Measurements from ENCODE around the gene LHFPL5. TPM values are rescaled to one million over a fixed set of nuclear protein-coding genes. Genes with fewer than 3 reads are reported as not detected.

LHFPL5 gene
- total and polyA plus RNA-seq, 2 of the 13 experiments (the other 11 are each of a cell fraction or from before 2014, with no cell fraction given): 0.03 TPM; not detected in 1

DNA sequence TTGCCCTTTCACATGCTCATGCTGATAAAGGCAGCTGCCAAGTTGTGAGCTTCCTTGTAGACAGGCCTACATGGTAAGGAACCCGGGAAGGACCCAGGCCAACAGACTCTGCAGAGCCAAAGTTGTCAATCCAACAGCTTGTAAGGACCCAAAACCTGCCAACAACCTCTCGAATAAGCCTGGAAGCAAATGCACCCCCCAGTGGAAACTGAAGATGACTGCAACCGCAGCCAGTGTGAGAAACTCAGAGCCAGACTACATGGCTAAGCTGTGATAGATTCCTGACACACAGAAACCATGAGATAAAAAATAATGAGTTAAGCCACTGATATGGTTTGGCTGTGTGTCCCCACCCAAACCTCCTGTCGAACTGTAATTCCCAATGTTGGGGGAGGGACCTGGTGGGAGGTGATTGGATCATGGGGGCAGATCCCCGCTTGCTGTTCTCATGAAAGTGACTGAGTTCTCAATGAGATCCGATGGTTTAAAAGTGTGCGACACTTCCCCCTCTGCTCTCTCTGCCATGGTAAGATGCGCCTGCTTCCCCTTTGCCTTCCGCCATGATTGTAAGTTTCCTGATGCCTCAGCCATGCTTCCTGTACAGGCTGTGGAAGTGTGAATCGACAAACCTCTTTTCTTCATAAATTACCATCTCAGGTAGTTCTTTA lies 47.6 kb upstream of the LHFPL5 start:
- 35% methylated on average over 10 of the region's 10 CpGs for WGBS (ENCODE audit: low lambda C conversion rate)
- POLR2A ChIA-PET: no interaction called here
- TF ChIP-seq, protein P1, sequence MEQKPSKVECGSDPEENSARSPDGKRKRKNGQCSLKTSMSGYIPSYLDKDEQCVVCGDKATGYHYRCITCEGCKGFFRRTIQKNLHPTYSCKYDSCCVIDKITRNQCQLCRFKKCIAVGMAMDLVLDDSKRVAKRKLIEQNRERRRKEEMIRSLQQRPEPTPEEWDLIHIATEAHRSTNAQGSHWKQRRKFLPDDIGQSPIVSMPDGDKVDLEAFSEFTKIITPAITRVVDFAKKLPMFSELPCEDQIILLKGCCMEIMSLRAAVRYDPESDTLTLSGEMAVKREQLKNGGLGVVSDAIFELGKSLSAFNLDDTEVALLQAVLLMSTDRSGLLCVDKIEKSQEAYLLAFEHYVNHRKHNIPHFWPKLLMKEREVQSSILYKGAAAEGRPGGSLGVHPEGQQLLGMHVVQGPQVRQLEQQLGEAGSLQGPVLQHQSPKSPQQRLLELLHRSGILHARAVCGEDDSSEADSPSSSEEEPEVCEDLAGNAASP (CRISPR knock-in tag; IDR thresholded peaks at IDR 0.05; ENCODE audit: borderline replicate concordance): 0 out of 2 replicates have a peak, but pooled peaks have one; percentile 18
- TF ChIP-seq AHR (CRISPR knock-in tag; IDR thresholded peaks at IDR 0.05): 0 out of 2 replicates have a peak, but pooled peaks have one; percentile 20
- TF ChIP-seq, protein P2, sequence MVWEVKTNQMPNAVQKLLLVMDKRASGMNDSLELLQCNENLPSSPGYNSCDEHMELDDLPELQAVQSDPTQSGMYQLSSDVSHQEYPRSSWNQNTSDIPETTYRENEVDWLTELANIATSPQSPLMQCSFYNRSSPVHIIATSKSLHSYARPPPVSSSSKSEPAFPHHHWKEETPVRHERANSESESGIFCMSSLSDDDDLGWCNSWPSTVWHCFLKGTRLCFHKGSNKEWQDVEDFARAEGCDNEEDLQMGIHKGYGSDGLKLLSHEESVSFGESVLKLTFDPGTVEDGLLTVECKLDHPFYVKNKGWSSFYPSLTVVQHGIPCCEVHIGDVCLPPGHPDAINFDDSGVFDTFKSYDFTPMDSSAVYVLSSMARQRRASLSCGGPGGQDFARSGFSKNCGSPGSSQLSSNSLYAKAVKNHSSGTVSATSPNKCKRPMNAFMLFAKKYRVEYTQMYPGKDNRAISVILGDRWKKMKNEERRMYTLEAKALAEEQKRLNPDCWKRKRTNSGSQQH (CRISPR knock-in tag; IDR thresholded peaks at IDR 0.05; ENCODE audit: low read depth): no peak
- TF ChIP-seq TEAD3 (CRISPR knock-in tag; optimal IDR thresholded peaks at IDR 0.05; ENCODE audit: borderline replicate concordance): peak; percentile 61
- 0 out of 2 replicates have a peak, but pooled peaks have one; percentile 24 for TF ChIP-seq FOXK1 (CRISPR knock-in tag; IDR thresholded peaks at IDR 0.05; ENCODE audit: borderline replicate concordance, low read depth)
- no peak for TF ChIP-seq ZFP82 (CRISPR knock-in tag; IDR thresholded peaks at IDR 0.05; ENCODE audit: borderline replicate concordance)
- TF ChIP-seq MTF2 (CRISPR knock-in tag; IDR thresholded peaks at IDR 0.05; ENCODE audit: borderline replicate concordance): no peak
- TF ChIP-seq, protein P3, sequence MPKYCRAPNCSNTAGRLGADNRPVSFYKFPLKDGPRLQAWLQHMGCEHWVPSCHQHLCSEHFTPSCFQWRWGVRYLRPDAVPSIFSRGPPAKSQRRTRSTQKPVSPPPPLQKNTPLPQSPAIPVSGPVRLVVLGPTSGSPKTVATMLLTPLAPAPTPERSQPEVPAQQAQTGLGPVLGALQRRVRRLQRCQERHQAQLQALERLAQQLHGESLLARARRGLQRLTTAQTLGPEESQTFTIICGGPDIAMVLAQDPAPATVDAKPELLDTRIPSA (CRISPR knock-in tag; IDR thresholded peaks at IDR 0.05; ENCODE audit: borderline replicate concordance): no peak
- TF ChIP-seq ZFX (CRISPR knock-in tag; IDR thresholded peaks at IDR 0.05; ENCODE audit: low read depth): peak; percentile 15; the same call in 1 of the 2 replicates
- 0 out of 2 replicates have a peak, but pooled peaks have one; percentile 29 for TF ChIP-seq KAT8 (CRISPR knock-in tag; IDR thresholded peaks at IDR 0.05)
- 0 out of 2 replicates have a peak, but pooled peaks have one; percentile 36 for TF ChIP-seq REPIN1 (CRISPR knock-in tag; IDR thresholded peaks at IDR 0.05; ENCODE audit: borderline replicate concordance, low read depth)
- TF ChIP-seq, protein P4, sequence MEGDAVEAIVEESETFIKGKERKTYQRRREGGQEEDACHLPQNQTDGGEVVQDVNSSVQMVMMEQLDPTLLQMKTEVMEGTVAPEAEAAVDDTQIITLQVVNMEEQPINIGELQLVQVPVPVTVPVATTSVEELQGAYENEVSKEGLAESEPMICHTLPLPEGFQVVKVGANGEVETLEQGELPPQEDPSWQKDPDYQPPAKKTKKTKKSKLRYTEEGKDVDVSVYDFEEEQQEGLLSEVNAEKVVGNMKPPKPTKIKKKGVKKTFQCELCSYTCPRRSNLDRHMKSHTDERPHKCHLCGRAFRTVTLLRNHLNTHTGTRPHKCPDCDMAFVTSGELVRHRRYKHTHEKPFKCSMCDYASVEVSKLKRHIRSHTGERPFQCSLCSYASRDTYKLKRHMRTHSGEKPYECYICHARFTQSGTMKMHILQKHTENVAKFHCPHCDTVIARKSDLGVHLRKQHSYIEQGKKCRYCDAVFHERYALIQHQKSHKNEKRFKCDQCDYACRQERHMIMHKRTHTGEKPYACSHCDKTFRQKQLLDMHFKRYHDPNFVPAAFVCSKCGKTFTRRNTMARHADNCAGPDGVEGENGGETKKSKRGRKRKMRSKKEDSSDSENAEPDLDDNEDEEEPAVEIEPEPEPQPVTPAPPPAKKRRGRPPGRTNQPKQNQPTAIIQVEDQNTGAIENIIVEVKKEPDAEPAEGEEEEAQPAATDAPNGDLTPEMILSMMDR (CRISPR knock-in tag; IDR thresholded peaks at IDR 0.05): peak; percentile 79
- 0 out of 2 replicates have a peak, but pooled peaks have one; percentile 35 for TF ChIP-seq ARNTL (CRISPR knock-in tag; IDR thresholded peaks at IDR 0.05)
- no peak for TF ChIP-seq SSRP1 (CRISPR knock-in tag; IDR thresholded peaks at IDR 0.05)
- TF ChIP-seq MATR3 (CRISPR knock-in tag; IDR thresholded peaks at IDR 0.05): no peak
- peak; percentile 81 for TF ChIP-seq SMC3 (IDR thresholded peaks at IDR 0.05; ENCODE audit: low read length)
- peak; percentile 77; the same call in 1 of the 2 replicates for TF ChIP-seq RAD21 (CRISPR knock-in tag; IDR thresholded peaks at IDR 0.05)
- peak; percentile 77 for TF ChIP-seq STAG1 (CRISPR knock-in tag; IDR thresholded peaks at IDR 0.05)
- 0 out of 2 replicates have a peak, but pooled peaks have one; percentile 15 for TF ChIP-seq ELF3 (CRISPR knock-in tag; IDR thresholded peaks at IDR 0.05)
- TF ChIP-seq ZNF614 (CRISPR knock-in tag; IDR thresholded peaks at IDR 0.05; ENCODE audit: borderline replicate concordance): 0 out of 2 replicates have a peak, but pooled peaks have one; percentile 37

More for the DNA sequence above, 47.6 kb upstream of the LHFPL5 start:
- Histone ChIP-seq H3K4me3 (replicated peaks in 1 of 3; ENCODE audit: insufficient read depth in 1 of 3, low read depth in 2 of 3, low read length in 3 of 3) (no peak overlapping the region), H3K36me3 (replicated peaks in 1 of 2; ENCODE audit: control insufficient read depth in 1 of 2, insufficient read depth in 2 of 2, low read length in 2 of 2) (no peaks in the 10 kb centered on the region), H3K27me3 (ENCODE audit: control insufficient read depth in 1 of 2, insufficient read depth in 2 of 2, low read length in 2 of 2) (peaks cover 6 to 28% of the 10 kb centered on the region in 2 experiments; a peak in 4 of 5 replicates), H3K4me1 (ENCODE audit: insufficient read depth, low read length) (0 out of 2 replicates have a peak, but pooled peaks cover 7% of the 10 kb centered on the region), H4K20me1 (ENCODE audit: insufficient read depth, low read length) (no peaks in the 10 kb centered on the region), H2AFZ (ENCODE audit: low read length) (no peak overlapping the region), H3K4me2 (ENCODE audit: low read depth, low read length) (no peak overlapping the region), H3K27ac (ENCODE audit: extremely low read length, insufficient read depth, low read length) (no peak overlapping the region), H3K79me2 (ENCODE audit: insufficient read depth, low read length) (no peaks in the 10 kb centered on the region), H3K9ac (ENCODE audit: insufficient read depth, low read depth, low read length) (no peak overlapping the region), H3K9me3 (ENCODE audit: low read length) (no peaks in the 10 kb centered on the region)
- DNase-seq (ENCODE audit: low spot score) (peak; percentile 75), FAIRE-seq (peak; percentile 98), ATAC-seq (peak; percentile 92)
- in situ Hi-C loops (cut with HindIII; ENCODE audit: extremely low pct_ligation_motif_present, low pct_unique_long_range_greater_than_20kb): no loop called here
- BruUV-seq (replicated peaks): no TSS peak
- intact Hi-C loops (cut with micrococcal nuclease; ENCODE audit: unreplicated experiment): loop anchor here (1.0 kb wide), 1 partner anchor 173 kb away; no protein-coding TSS in a partner anchor
- CTCF ChIA-PET (ENCODE audit: low intra/inter-chr PET ratio, low total read pairs): interaction anchor here (1.5 to 1.7 kb wide), 2 partner anchors 174 to 232 kb away, joined by 5 to 10 read pairs; no protein-coding TSS in a partner anchor
